ENCODE measurements around the gene SKIDA1.

- no peak for TF ChIP-seq CTCF (IDR thresholded peaks at IDR 0.05)
- TF ChIP-seq POLR2AphosphoS5 (IDR thresholded peaks at IDR 0.05), result no peak
- no peak for TF ChIP-seq POLR2A (IDR thresholded peaks at IDR 0.05)
- TF ChIP-seq EP300 (IDR thresholded peaks at IDR 0.05), result no peak
Observed at GRCh38 chr10:21475393-21475792, 50.1 kb downstream of the SKIDA1 start.
